ENCODE measurements around the gene LCE2B. TPM values are rescaled to one million over a fixed set of nuclear protein-coding genes. Genes with fewer than 3 reads are reported as not detected.

The LCE2B gene
- total RNA-seq, 1 experiment from 2014 or later = not detected

GRCh38 chr1:152728986-152729385, 43.1 kb downstream of the LCE2B start:
- no peak overlapping the region for H3K18ac ChIP-seq (ENCODE audit: insufficient read length, low read depth, low read length)
- Mint-ChIP-seq H3K27ac (no peak overlapping the region), H3K4me1 (no peaks in the 10 kb centered on the region), H3K9me3 (peaks cover 90 to 91% of the 10 kb centered on the region in 2 experiments), H3K4me3 (no peak overlapping the region), H3K36me3 (ENCODE audit: insufficient read depth in 1 of 3, low read depth in 3 of 3) (peaks cover 0 to 20% (median 8%) of the 10 kb centered on the region in 3 experiments; a peak in 6 of 7 replicates), H3K27me3 (ENCODE audit: low read depth) (peaks cover 1% of the 10 kb centered on the region)
- H3K27me3 ChIP-seq (ENCODE audit: insufficient read depth, low read length) = no peaks in the 10 kb centered on the region
- no peak for TF ChIP-seq CTCF (conservative IDR thresholded peaks at IDR 0.05)
- H4K20me1 ChIP-seq (ENCODE audit: control insufficient read depth, insufficient read depth, insufficient read length) = no peaks in the 10 kb centered on the region
- no peak overlapping the region for H2AFZ ChIP-seq (ENCODE audit: low read length)
- no peak overlapping the region for H2BK120ac ChIP-seq (ENCODE audit: low read depth, low read length, poor library complexity, severe bottlenecking)
- H3K56ac ChIP-seq (ENCODE audit: insufficient read length, low read depth, low read length) = no peak overlapping the region
- H2BK15ac ChIP-seq (ENCODE audit: low read depth, low read length) = no peak overlapping the region
- H3K4ac ChIP-seq (ENCODE audit: low read depth, low read length) = no peak overlapping the region
- H3K9me3 ChIP-seq (ENCODE audit: control insufficient read depth, low read depth, low read length) = peaks cover 84% of the 10 kb centered on the region
- H2BK20ac ChIP-seq (ENCODE audit: low read depth, low read length, poor library complexity, severe bottlenecking) = no peak overlapping the region
- H4K5ac ChIP-seq (ENCODE audit: insufficient read length, low read depth, low read length) = no peak overlapping the region
- no peaks in the 10 kb centered on the region for H3K79me1 ChIP-seq (ENCODE audit: insufficient read depth, low read depth, low read length, poor library complexity, severe bottlenecking)
- no peak overlapping the region for H2BK5ac ChIP-seq (ENCODE audit: insufficient read length, low read length)
- no peak overlapping the region for H3T11ph ChIP-seq (ENCODE audit: low read length)
- H2AK5ac ChIP-seq (ENCODE audit: insufficient read length, low read length) = no peak overlapping the region
- H3K27ac ChIP-seq (ENCODE audit: insufficient read length, low read depth, low read length) = no peak overlapping the region
- H4K91ac ChIP-seq (ENCODE audit: insufficient read length, low read depth, low read length) = no peak overlapping the region
- no peak overlapping the region for H2BK12ac ChIP-seq (ENCODE audit: insufficient read length, low read depth, low read length)
- no peak overlapping the region for H3K14ac ChIP-seq (ENCODE audit: insufficient read depth, low read length)
- no peak for DNase-seq
- no peak overlapping the region for H3K4me2 ChIP-seq (ENCODE audit: insufficient read depth, insufficient read length, low read length)
- H3K9ac ChIP-seq (ENCODE audit: extremely low read depth, insufficient read length, low read length) = no peak overlapping the region
- no peak overlapping the region for H4K8ac ChIP-seq (replicated peaks; ENCODE audit: insufficient read length, low read depth, low read length)
- no peaks in the 10 kb centered on the region for H3K79me2 ChIP-seq (ENCODE audit: insufficient read depth, low read length)
- no peak overlapping the region for H3K23ac ChIP-seq (ENCODE audit: insufficient read length, low read depth, low read length)
- no peaks in the 10 kb centered on the region for H3K23me2 ChIP-seq (ENCODE audit: insufficient read length, low read depth, low read length, poor library complexity, severe bottlenecking)
- no peaks in the 10 kb centered on the region for H3K4me1 ChIP-seq (ENCODE audit: insufficient read depth, low read length)
- no CpG with 5 or more reads among the region's 1 CpG for WGBS (ENCODE audit: extremely low coverage, insufficient read length, low lambda C conversion rate)

Data from H9 (cell line).